GM23248 (cell line): ENCODE measurements around the gene FLII. TPM values are rescaled to one million over a fixed set of nuclear protein-coding genes. Genes with fewer than 3 reads are reported as not detected.

ENCODE experiments used
- DNase-seq: peaks from one replicate; pipeline ENCODE4 v3.0.0-alpha.2; 2015
- H2AFZ ChIP-seq: fragments of 200-600 bp; sonication (generic); 2 replicates; pipeline ENCODE4 v1.6.1; 2016; ENCODE audit warnings: antibody characterized with exemption
- H3F3A ChIP-seq: fragments of 200-600 bp; sonication (generic); 2 replicates; pipeline ENCODE4 v1.6.1; 2016; ENCODE audit warnings: mild to moderate bottlenecking, antibody characterized with exemption, mixed run types; ENCODE audit not compliant: insufficient read depth
- H3K27ac ChIP-seq: fragments of 200-600 bp; sonication (generic); 2 replicates; pipeline ENCODE4 v1.5.1; 2016; ENCODE audit warnings: mild to moderate bottlenecking
- H3K27me3 ChIP-seq: fragments of 200-600 bp; sonication (generic); replicated peaks from 2 replicates; pipeline ENCODE4 v1.6.1; 2016; ENCODE audit warnings: mild to moderate bottlenecking; ENCODE audit not compliant: insufficient read depth
- H3K36me3 ChIP-seq: fragments of 200-600 bp; sonication (generic); 2 replicates; pipeline ENCODE4 v1.6.1; 2016; ENCODE audit warnings: low read depth, mild to moderate bottlenecking
- H3K4me1 ChIP-seq: fragments of 200-600 bp; sonication (generic); 2 replicates; pipeline ENCODE4 v1.6.1; 2016; ENCODE audit warnings: mild to moderate bottlenecking; ENCODE audit not compliant: insufficient read depth
- H3K4me2 ChIP-seq: fragments of 200-600 bp; sonication (generic); one replicate; pipeline ENCODE4 v1.6.1; 2016; ENCODE audit warnings: mild to moderate bottlenecking; ENCODE audit not compliant: unreplicated experiment
- H3K4me3 ChIP-seq: fragments of 200-600 bp; sonication (generic); 2 replicates; pipeline ENCODE4 v1.5.1; 2016; ENCODE audit warnings: mild to moderate bottlenecking
- H3K79me2 ChIP-seq: fragments of 200-600 bp; sonication (generic); 2 replicates; pipeline ENCODE4 v1.6.1; 2016; ENCODE audit warnings: mild to moderate bottlenecking; ENCODE audit not compliant: insufficient read depth
- H3K9ac ChIP-seq: fragments of 200-600 bp; sonication (generic); 2 replicates; pipeline ENCODE4 v1.6.1; 2016; ENCODE audit warnings: mild to moderate bottlenecking
- H3K9me2 ChIP-seq: fragments of 200-600 bp; sonication (generic); 2 replicates; pipeline ENCODE4 v1.6.1; 2016; ENCODE audit warnings: mixed run types, mild to moderate bottlenecking, moderate library complexity; ENCODE audit not compliant: insufficient read depth
- H3K9me3 ChIP-seq: fragments of 200-600 bp; sonication (generic); one replicate; pipeline ENCODE4 v1.6.1; 2017; ENCODE audit warnings: low read depth
- H4K20me1 ChIP-seq: fragments of 200-600 bp; sonication (generic); 2 replicates; pipeline ENCODE4 v1.6.0; 2016; ENCODE audit not compliant: insufficient read depth
- EZH2 ChIP-seq: fragments of 200-600 bp; sonication (generic); IDR thresholded peaks from 2 replicates; pipeline ENCODE4 v1.6.1; 2018; ENCODE audit warnings: antibody characterized with exemption, mild to moderate bottlenecking; ENCODE audit not compliant: insufficient read depth, poor library complexity, severe bottlenecking
- EZH2phosphoT487 ChIP-seq: fragments of 200-600 bp; sonication (generic); IDR thresholded peaks from 2 replicates; pipeline ENCODE4 v1.6.1; 2018; ENCODE audit warnings: antibody characterized with exemption, moderate library complexity, mild to moderate bottlenecking, low read depth; ENCODE audit not compliant: insufficient read depth
- WGBS, 2 experiments: methylation state at CpG; one replicate each; pipeline ENCODE4 v1.1.6; 2015 to 2017; ENCODE audit warnings: low lambda C conversion rate in 2 of 2, low coverage in 1 of 2; ENCODE audit errors: missing lambda C conversion rate in 2 of 2; 5-methylcytosine and 5-hydroxymethylcytosine counted together
- in situ Hi-C: fragments of 300-500 bp; cut with MboI; formaldehyde crosslinking; loops from 2 replicates; pipeline ENCODE4 v1.15.0; 2020
- polyA plus RNA-seq: library from polyadenylated mRNA; unstranded; fragments of >200 nt; fragmentation: Nextera tagmentation; extraction: Ambion mirVana; gene quantifications from 2 replicates; pipeline ENCODE4 v1.2.1, GENCODE V29; 2016
- total RNA-seq: library from RNA; depleted of rRNA; stranded (reverse); fragments of >200 nt; shearing (Covaris generic); gene quantifications from 2 replicates; pipeline ENCODE4 v1.2.3, GENCODE V29; 2014

Gene FLII
- total and polyA plus RNA-seq, 2 experiments from 2014 or later: 187 to 250 TPM

- no peak for DNase-seq
- Histone ChIP-seq H3K9me2 (no peaks in the 10 kb centered on the region), H3K79me2 (no peaks in the 10 kb centered on the region), H3K36me3 (no peaks in the 10 kb centered on the region), H3K4me3 (no peak overlapping the region), H3K4me1 (no peaks in the 10 kb centered on the region), H3K4me2 (no peak overlapping the region), H2AFZ (no peak overlapping the region), H3K27me3 (no peaks in the 10 kb centered on the region), H4K20me1 (no peaks in the 10 kb centered on the region), H3F3A (no peaks in the 10 kb centered on the region), H3K9ac (no peak overlapping the region), H3K9me3 (no peaks in the 10 kb centered on the region), H3K27ac (no peak overlapping the region)
- 80 to 85% methylated on average over 16 to 17 of the region's 20 CpGs for WGBS, 2 experiments
- in situ Hi-C loops: no loop called here
- TF ChIP-seq EZH2phosphoT487: no peak
- TF ChIP-seq EZH2: no peak
These were observed 21.1 kb downstream of the FLII start for GRCh38 chr17:18237461-18237860.

- Histone ChIP-seq H3K9ac (0 out of 2 replicates have a peak overlapping the region, but pooled peaks have one; percentile 59), H3K36me3 (no peaks in the 10 kb centered on the region), H3K79me2 (0 out of 2 replicates have a peak, but pooled peaks cover under 1% of the 10 kb centered on the region), H2AFZ (no peak overlapping the region), H3K4me1 (no peaks in the 10 kb centered on the region), H3K27ac (no peak overlapping the region; the same call in 1 of the 2 replicates), H4K20me1 (no peaks in the 10 kb centered on the region), H3F3A (no peaks in the 10 kb centered on the region), H3K9me2 (no peaks in the 10 kb centered on the region), H3K9me3 (no peaks in the 10 kb centered on the region), H3K4me2 (no peak overlapping the region), H3K4me3 (no peak overlapping the region), H3K27me3 (no peaks in the 10 kb centered on the region)
- 94% methylated on average over 18 of the region's 18 CpGs for WGBS, 2 experiments
- TF ChIP-seq EZH2 (no peak), EZH2phosphoT487 (no peak)
- DNase-seq: no peak
- in situ Hi-C loops: no loop called here
These were observed 22.0 kb downstream of the FLII start for GRCh38 chr17:18236494-18236893.

GRCh38 chr17:18235743-18236256 lies 22.7 kb downstream of the FLII start:
- H3K4me3 ChIP-seq: no peak overlapping the region
- no peaks in the 10 kb centered on the region for H3K27me3 ChIP-seq
- H3K36me3 ChIP-seq: no peaks in the 10 kb centered on the region
- DNase-seq: peak; percentile 72
- in situ Hi-C loops: no loop called here
- no peak overlapping the region for H2AFZ ChIP-seq
- 0 out of 2 replicates have a peak, but pooled peaks cover 8% of the 10 kb centered on the region for H3K79me2 ChIP-seq
- H4K20me1 ChIP-seq: no peaks in the 10 kb centered on the region
- H3K9me2 ChIP-seq: no peaks in the 10 kb centered on the region
- peak overlapping the region; percentile 64 for H3K27ac ChIP-seq
- H3F3A ChIP-seq: no peaks in the 10 kb centered on the region
- H3K9ac ChIP-seq: peak overlapping the region; percentile 59
- TF ChIP-seq EZH2: no peak
- no peaks in the 10 kb centered on the region for H3K4me1 ChIP-seq
- H3K9me3 ChIP-seq: no peaks in the 10 kb centered on the region
- H3K4me2 ChIP-seq: no peak overlapping the region
- WGBS, 2 experiments: 71 to 74% methylated on average over 13 to 14 of the region's 14 CpGs

- DNase-seq: no peak
- no peak overlapping the region for H3K4me3 ChIP-seq
- WGBS, 2 experiments: 95 to 96% methylated on average over 22 of the region's 22 CpGs
- H3K4me2 ChIP-seq: no peak overlapping the region
- H3K9ac ChIP-seq: no peak overlapping the region
- no peaks in the 10 kb centered on the region for H3K9me2 ChIP-seq
- H3K4me1 ChIP-seq: no peaks in the 10 kb centered on the region
- H4K20me1 ChIP-seq: no peaks in the 10 kb centered on the region
- H3K27me3 ChIP-seq: no peaks in the 10 kb centered on the region
- H3K9me3 ChIP-seq: no peaks in the 10 kb centered on the region
- no peaks in the 10 kb centered on the region for H3K36me3 ChIP-seq
- in situ Hi-C loops: no loop called here
- TF ChIP-seq EZH2phosphoT487: no peak
- TF ChIP-seq EZH2: no peak
- H3K27ac ChIP-seq: peak overlapping the region; percentile 64; the same call in 1 of the 2 replicates
- H3K79me2 ChIP-seq: peaks cover 14% of the 10 kb centered on the region
- H2AFZ ChIP-seq: no peak overlapping the region
- H3F3A ChIP-seq: no peaks in the 10 kb centered on the region
These were observed 23.6 kb downstream of the FLII start for GRCh38 chr17:18234853-18235380.
